ENCODE results near the gene KMT2E.

KMT2E gene

DNA sequence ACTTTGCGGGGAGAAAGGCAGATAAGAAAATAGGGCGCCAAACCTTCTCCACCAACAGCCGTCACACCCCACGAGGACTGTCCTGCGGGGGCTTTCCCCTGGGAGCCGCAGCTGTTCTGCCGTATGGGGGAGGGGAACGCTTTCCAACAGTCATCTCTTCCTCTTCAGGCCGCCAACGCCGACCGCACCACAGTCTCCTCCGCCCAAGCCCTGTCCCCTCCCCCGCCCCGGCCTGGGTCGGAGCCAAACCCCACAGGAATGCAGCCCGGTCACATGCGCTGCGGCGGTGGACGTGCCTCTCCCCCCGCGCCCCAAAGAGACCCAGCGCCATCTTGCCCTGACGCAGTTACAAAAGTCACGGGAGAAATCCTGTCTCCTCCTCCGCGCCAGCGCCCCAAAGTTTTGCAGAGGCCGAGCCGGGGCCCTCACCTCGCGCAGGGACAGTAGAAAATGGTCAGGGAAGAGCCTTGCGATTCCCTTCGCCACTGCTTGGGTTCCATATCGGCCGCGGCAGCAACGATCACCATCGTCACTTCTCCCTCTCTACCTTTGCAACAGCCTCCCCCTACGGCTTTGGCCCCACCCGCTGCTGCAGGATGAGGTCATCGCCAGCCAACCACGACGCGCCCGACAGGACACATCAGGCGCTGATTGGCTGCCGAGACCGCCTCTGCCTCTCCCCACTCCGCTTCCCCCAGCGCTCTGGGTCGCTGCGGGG is 1.3 kb upstream of the KMT2E start (continued):
- TF ChIP-seq ZXDB (tag by site-specific recombination; IDR thresholded peaks at IDR 0.05): peak; percentile 98
- TF ChIP-seq ZNF747 (tag by site-specific recombination; IDR thresholded peaks at IDR 0.05): no peak
- TF ChIP-seq SCRT2 (tag by site-specific recombination; IDR thresholded peaks at IDR 0.05): peak; percentile 79
- TF ChIP-seq ZNF580 (tag by site-specific recombination; IDR thresholded peaks at IDR 0.05): peak; percentile 64
- peak; percentile 99 for TF ChIP-seq ZNF423 (tag by site-specific recombination; IDR thresholded peaks at IDR 0.05)
- TF ChIP-seq, protein P1, sequence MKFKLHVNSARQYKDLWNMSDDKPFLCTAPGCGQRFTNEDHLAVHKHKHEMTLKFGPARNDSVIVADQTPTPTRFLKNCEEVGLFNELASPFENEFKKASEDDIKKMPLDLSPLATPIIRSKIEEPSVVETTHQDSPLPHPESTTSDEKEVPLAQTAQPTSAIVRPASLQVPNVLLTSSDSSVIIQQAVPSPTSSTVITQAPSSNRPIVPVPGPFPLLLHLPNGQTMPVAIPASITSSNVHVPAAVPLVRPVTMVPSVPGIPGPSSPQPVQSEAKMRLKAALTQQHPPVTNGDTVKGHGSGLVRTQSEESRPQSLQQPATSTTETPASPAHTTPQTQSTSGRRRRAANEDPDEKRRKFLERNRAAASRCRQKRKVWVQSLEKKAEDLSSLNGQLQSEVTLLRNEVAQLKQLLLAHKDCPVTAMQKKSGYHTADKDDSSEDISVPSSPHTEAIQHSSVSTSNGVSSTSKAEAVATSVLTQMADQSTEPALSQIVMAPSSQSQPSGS (tag by site-specific recombination; IDR thresholded peaks at IDR 0.05; ENCODE audit: low read depth): peak; percentile 99
- TF ChIP-seq KLF17 (tag by site-specific recombination; IDR thresholded peaks at IDR 0.05): peak; percentile 87
- TF ChIP-seq ZNF18 (tag by site-specific recombination; IDR thresholded peaks at IDR 0.05): peak; percentile 78
- TF ChIP-seq, protein P2, sequence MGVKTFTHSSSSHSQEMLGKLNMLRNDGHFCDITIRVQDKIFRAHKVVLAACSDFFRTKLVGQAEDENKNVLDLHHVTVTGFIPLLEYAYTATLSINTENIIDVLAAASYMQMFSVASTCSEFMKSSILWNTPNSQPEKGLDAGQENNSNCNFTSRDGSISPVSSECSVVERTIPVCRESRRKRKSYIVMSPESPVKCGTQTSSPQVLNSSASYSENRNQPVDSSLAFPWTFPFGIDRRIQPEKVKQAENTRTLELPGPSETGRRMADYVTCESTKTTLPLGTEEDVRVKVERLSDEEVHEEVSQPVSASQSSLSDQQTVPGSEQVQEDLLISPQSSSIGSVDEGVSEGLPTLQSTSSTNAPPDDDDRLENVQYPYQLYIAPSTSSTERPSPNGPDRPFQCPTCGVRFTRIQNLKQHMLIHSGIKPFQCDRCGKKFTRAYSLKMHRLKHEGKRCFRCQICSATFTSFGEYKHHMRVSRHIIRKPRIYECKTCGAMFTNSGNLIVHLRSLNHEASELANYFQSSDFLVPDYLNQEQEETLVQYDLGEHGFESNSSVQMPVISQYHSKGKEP (tag by site-specific recombination; IDR thresholded peaks at IDR 0.05): peak; percentile 96
- TF ChIP-seq RBAK (tag by site-specific recombination; IDR thresholded peaks at IDR 0.05): no peak
- TF ChIP-seq ZNF148 (tag by site-specific recombination; IDR thresholded peaks at IDR 0.05; ENCODE audit: borderline replicate concordance): peak; percentile 14; the same call in 1 of the 2 replicates
- TF ChIP-seq ZNF184 (tag by site-specific recombination; IDR thresholded peaks at IDR 0.05): no peak; the same call in 1 of the 2 replicates
- TF ChIP-seq KLF7 (tag by site-specific recombination; IDR thresholded peaks at IDR 0.05; ENCODE audit: borderline replicate concordance): peak; percentile 97
- TF ChIP-seq ZNF302 (tag by site-specific recombination; IDR thresholded peaks at IDR 0.05; ENCODE audit: low read depth): no peak
- TF ChIP-seq ZNF555 (tag by site-specific recombination; conservative IDR thresholded peaks at IDR 0.05): no peak
- TF ChIP-seq YY2 (tag by site-specific recombination; IDR thresholded peaks at IDR 0.05): peak; percentile 82
- TF ChIP-seq, protein P3, sequence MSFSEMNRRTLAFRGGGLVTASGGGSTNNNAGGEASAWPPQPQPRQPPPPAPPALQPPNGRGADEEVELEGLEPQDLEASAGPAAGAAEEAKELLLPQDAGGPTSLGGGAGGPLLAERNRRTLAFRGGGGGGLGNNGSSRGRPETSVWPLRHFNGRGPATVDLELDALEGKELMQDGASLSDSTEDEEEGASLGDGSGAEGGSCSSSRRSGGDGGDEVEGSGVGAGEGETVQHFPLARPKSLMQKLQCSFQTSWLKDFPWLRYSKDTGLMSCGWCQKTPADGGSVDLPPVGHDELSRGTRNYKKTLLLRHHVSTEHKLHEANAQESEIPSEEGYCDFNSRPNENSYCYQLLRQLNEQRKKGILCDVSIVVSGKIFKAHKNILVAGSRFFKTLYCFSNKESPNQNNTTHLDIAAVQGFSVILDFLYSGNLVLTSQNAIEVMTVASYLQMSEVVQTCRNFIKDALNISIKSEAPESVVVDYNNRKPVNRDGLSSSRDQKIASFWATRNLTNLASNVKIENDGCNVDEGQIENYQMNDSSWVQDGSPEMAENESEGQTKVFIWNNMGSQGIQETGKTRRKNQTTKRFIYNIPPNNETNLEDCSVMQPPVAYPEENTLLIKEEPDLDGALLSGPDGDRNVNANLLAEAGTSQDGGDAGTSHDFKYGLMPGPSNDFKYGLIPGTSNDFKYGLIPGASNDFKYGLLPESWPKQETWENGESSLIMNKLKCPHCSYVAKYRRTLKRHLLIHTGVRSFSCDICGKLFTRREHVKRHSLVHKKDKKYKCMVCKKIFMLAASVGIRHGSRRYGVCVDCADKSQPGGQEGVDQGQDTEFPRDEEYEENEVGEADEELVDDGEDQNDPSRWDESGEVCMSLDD (tag by site-specific recombination; IDR thresholded peaks at IDR 0.05): peak; percentile 100
- no peak for TF ChIP-seq ZNF138 (tag by site-specific recombination; IDR thresholded peaks at IDR 0.05; ENCODE audit: borderline replicate concordance)
- TF ChIP-seq, protein P4, sequence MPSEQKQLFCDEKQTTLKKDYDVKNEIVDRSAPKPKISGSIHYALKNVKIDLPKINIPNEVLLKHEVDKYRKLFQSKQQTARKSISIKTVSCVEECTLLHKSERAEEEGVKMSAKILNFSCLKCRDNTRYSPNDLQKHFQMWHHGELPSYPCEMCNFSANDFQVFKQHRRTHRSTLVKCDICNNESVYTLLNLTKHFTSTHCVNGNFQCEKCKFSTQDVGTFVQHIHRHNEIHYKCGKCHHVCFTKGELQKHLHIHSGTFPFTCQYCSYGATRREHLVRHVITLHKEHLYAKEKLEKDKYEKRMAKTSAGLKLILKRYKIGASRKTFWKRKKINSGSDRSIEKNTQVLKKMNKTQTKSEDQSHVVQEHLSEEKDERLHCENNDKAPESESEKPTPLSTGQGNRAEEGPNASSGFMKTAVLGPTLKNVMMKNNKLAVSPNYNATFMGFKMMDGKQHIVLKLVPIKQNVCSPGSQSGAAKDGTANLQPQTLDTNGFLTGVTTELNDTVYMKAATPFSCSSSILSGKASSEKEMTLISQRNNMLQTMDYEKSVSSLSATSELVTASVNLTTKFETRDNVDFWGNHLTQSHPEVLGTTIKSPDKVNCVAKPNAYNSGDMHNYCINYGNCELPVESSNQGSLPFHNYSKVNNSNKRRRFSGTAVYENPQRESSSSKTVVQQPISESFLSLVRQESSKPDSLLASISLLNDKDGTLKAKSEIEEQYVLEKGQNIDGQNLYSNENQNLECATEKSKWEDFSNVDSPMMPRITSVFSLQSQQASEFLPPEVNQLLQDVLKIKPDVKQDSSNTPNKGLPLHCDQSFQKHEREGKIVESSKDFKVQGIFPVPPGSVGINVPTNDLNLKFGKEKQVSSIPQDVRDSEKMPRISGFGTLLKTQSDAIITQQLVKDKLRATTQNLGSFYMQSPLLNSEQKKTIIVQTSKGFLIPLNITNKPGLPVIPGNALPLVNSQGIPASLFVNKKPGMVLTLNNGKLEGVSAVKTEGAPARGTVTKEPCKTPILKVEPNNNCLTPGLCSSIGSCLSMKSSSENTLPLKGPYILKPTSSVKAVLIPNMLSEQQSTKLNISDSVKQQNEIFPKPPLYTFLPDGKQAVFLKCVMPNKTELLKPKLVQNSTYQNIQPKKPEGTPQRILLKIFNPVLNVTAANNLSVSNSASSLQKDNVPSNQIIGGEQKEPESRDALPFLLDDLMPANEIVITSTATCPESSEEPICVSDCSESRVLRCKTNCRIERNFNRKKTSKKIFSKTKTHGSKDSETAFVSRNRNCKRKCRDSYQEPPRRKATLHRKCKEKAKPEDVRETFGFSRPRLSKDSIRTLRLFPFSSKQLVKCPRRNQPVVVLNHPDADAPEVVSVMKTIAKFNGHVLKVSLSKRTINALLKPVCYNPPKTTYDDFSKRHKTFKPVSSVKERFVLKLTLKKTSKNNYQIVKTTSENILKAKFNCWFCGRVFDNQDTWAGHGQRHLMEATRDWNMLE (tag by site-specific recombination; conservative IDR thresholded peaks at IDR 0.05; ENCODE audit: low read depth): no peak
- TF ChIP-seq ZBTB7A (tag by site-specific recombination; IDR thresholded peaks at IDR 0.05; ENCODE audit: low read depth): peak; percentile 51
- TF ChIP-seq ZNF23 (tag by site-specific recombination; IDR thresholded peaks at IDR 0.05; ENCODE audit: borderline replicate concordance): peak; percentile 75; the same call in 1 of the 2 replicates
- no peak for TF ChIP-seq ZNF544 (tag by site-specific recombination; IDR thresholded peaks at IDR 0.05)

All from HEK293 (cell line).